Cardiac fibroblast (primary cell): ENCODE data around the gene GALNT1.

Experiments
- DNase-seq, 2 donors: peaks; one replicate each; pipeline versions ENCODE4 v3.0.0 to v3.0.0-alpha.2; 2010; ENCODE audit warnings: low read depth in 2 of 2
- H3K4me3 ChIP-seq, 2 donors: replicated peaks in 1 of 2; 1 replicate in 1 of 2; 2 replicates in 1 of 2; pipeline ENCODE4 v1.5.1; 2011; ENCODE audit warnings: low read depth in 2 of 2, low read length in 2 of 2, mild to moderate bottlenecking in 2 of 2, moderate library complexity in 1 of 2
- CTCF ChIP-seq: IDR thresholded peaks from one replicate; pipeline ENCODE4 v1.5.1; 2011; ENCODE audit warnings: low read depth, mild to moderate bottlenecking, low read length, inconsistent platforms

The GALNT1 gene

GRCh38 chr18:35577045-35577848, 4.3 kb upstream of the GALNT1 start:
- no peak overlapping the region for H3K4me3 ChIP-seq
- TF ChIP-seq CTCF, result no peak
- DNase-seq, result no peak

DNA sequence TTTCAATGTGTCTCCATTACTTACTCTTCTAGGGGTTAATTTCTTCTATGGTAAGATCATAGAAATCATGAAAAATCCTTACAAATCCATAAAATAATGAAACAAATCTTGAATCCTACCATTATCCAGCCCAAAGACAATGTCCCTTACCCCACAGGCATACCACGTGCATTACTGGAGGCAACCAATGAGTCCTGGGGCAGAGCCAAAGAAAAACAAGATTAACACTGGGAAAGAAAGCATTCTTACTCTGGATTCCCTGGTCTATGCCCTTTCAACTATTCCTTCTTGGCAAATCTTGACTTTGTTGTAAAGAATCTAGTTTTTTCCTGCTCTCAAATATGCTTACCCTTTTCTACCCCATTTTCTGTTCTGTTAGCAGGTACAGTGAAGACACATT, 3.1 kb upstream of the GALNT1 start:
- DNase-seq, result peak in 1 of 2 donors; percentile 58
- TF ChIP-seq CTCF, result no peak
- no peak overlapping the region for H3K4me3 ChIP-seq

DNA sequence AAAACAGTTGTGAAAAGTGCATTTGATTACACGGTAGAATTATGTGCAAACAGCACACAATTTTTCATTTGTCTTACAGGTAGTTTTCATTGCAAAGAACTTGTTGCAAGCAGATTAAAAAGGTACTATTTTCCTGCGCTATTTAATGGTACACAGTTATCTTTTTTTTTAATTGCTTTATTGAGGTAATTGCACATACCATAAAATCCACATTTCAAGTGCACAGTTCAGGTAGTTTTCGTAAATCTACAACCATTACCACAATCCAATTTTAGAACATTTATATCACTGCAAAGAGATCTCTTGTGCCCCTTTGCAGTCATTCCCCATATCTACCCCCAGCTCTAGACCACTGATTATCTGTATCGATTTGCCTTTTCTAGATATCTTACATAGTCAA, 2.6 kb upstream of the GALNT1 start:
- DNase-seq, result no peak

DNA sequence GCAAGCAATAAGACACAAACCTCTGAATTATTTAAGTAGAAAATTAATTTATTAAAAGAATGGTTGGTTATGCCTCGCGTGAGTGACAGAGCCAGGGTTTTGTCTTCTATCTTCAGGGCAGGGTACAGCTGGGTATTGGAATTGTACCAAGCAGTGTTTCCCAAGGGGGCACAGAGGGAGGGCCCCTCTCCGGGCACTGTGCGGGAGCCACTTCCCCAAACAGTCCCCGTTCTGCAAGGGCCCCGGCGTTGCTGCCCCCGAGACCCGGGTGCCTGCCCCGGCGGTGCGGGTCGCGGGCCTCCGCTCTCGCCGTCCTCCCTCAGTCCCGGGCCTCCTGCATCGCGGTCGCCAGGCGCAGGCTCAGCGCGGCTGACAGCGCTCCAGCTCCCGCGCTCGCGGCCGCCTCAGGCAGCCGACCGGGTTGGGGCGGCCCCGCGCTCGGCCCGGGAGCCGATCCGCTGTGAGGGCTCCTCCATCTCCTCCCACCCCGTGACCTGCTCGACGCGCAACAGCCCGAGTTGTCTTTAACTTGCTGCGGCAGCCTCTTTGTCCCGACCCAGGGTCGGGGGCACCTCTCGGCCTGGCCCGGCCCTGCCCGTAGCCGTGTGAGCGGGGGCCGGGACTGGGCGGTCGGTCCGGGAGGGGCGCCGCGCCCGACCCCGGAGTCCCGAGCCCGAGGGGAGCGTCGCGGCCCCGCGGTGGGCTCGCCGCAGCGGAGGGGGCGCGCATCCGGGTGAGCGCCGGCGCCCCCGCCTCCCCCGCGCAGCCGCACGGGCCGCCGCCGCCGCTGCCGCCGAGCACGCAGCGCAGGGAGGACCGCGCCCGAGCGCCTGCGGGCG, 620 bp upstream of the GALNT1 start:
- TF ChIP-seq CTCF, result no peak
- DNase-seq, result peak; percentile 48 to 67
- H3K4me3 ChIP-seq, result peak overlapping the region; percentile 62 to 64

More for the DNA sequence above, 2.6 kb upstream of the GALNT1 start:
- no peak overlapping the region for H3K4me3 ChIP-seq
- no peak for TF ChIP-seq CTCF

DNA sequence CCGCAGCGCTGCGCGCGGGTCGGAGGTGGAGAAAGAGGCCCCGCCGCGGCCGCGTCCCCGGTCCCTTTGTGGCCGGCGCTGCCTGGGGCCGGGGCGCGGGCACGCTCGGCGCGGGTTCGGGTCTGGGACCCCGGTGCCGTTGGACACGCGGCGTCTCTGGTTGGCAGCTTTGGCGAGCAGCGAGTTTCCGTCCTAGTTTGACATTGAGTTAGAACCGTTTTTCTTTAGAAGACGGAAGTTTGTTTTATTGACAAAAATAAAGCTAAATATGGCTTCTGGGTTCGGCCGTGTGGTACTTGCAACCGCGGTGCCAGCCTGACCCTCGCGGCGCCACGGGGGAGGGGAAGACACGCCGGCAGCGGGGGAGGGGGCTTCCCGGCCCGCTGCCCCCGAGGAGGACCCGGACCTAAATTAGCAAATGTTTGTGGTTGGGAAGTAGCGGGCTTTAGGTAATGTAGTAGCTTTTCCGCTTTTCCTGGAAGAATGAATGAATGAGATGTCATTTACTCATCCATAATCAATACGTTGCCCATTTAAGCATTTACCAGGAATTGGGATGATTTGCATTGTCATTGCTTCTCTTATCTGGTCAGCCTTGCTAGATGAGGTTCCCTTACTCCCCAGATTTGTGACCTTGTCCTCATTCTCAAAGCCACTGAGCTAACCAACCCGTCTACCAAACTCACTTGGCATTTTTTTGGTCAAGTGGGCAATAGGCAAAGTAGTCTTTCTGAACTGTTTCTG, 530 bp downstream of the GALNT1 start:
- peak; percentile 17 to 20 for DNase-seq
- peak overlapping the region; percentile 68 to 76 for H3K4me3 ChIP-seq
- TF ChIP-seq CTCF, result no peak

- H3K4me3 ChIP-seq, result peak overlapping the region in 1 of 2 donors; percentile 76
- no peak for TF ChIP-seq CTCF
- DNase-seq, result peak; percentile 34 to 39
These were observed 1.5 kb downstream of the GALNT1 start for GRCh38 chr18:35582899-35583558.
